Peyer's patch (tissue), 4 donors: ENCODE results near the gene ZNF784.

Source experiments
- POLR2A ChIP-seq, 2 donors: fragments of 450-650 bp; IDR thresholded peaks; one replicate each; pipeline ENCODE4 v1.5.1; 2017; ENCODE audit warnings: antibody characterized with exemption in 2 of 2, mild to moderate bottlenecking in 2 of 2, moderate library complexity in 2 of 2
- TF ChIP-seq, protein P1 (sequence below), 6 experiments: fragments of 450-650 bp in 4 of 6; fragments of 200-600 bp in 2 of 6; sonication (generic) in 1 of 6; IDR thresholded peaks; one replicate each; pipeline ENCODE4 v1.5.1; 2017 to 2019; ENCODE audit warnings: antibody characterized with exemption in 6 of 6, mild to moderate bottlenecking in 3 of 6, moderate library complexity in 1 of 6

DNA sequence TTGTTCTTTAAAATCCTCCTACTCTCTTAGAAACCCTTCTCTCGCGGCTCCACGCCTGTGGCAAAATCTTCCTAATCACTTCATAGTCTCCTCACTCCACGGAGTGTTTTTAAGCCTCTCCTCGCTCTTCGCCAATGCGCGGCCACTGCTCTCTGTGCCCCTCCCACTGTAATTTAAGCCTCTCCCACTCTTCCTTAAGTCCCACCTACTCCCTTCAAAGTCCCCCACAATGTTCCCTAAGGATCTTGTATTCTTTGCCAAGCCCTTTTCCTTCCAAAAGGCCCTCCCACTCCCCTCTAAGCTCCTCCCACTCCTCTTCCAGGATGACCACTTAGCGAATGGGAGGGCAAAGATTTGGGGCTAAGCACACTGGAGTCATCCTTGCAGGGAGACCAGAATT lies 26.3 kb downstream of the ZNF784 start:
- TF ChIP-seq, protein P1, sequence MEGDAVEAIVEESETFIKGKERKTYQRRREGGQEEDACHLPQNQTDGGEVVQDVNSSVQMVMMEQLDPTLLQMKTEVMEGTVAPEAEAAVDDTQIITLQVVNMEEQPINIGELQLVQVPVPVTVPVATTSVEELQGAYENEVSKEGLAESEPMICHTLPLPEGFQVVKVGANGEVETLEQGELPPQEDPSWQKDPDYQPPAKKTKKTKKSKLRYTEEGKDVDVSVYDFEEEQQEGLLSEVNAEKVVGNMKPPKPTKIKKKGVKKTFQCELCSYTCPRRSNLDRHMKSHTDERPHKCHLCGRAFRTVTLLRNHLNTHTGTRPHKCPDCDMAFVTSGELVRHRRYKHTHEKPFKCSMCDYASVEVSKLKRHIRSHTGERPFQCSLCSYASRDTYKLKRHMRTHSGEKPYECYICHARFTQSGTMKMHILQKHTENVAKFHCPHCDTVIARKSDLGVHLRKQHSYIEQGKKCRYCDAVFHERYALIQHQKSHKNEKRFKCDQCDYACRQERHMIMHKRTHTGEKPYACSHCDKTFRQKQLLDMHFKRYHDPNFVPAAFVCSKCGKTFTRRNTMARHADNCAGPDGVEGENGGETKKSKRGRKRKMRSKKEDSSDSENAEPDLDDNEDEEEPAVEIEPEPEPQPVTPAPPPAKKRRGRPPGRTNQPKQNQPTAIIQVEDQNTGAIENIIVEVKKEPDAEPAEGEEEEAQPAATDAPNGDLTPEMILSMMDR (IDR thresholded peaks at IDR 0.05), result no peak
- no peak for TF ChIP-seq POLR2A (IDR thresholded peaks at IDR 0.05)
